Activated CD4-positive, alpha-beta T cell treated with anti-CD3 and anti-CD28 coated beads, Interleukin-2, amount 50 U/mL, for 48 hours (primary cell): Measurements from ENCODE around the gene DNAJB9.
"Not testable (repeated sequence)": the region's sequence is repeated elsewhere in the genome, so short reads cannot be mapped to it uniquely, and the experiment has no call there.

Experiments used
- DNase-seq, 2 experiments: peaks; one replicate each; pipeline ENCODE4 v3.0.0-alpha.2; 2020

The DNAJB9 gene

DNA sequence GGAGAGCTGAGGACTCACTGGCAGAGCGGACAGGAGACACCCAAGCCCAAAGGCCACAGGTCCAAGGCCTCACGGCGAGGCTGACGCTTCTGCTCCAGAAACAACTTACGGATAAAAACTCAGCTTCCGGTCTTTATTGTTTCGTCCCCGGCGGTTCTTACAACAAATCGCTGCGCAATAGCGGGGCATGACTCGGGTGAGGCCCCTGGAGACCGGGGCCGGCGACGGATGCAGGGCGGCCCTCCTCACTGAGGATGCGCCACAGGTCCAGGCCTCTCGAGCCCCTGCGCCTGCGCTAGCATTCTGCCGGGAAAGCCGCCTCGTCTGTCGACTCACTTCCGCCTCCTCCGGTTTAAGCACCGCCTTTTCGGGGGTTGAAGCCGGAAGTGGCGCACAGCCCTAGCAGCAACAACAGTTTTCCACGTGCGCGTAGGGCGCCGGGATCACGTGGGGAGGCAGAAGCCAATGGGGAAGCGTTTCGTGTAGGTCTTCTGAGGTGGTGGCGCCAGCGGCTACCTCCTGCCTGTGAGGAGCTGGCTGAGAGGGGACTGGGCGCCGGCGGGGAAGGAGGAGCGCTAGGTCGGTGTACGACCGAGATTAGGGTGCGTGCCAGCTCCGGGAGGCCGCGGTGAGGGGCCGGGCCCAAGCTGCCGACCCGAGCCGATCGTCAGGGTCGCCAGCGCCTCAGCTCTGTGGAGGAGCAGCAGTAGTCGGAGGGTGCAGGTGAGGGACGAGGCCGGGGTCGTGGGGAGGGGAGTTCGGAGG lies at the start of gene DNAJB9, which contains the start of gene THAP5:
Gene DNAJB9, plus strand, starts transcription at position 494 of the 765 bp plus-strand sequence. CDS start 1,853 bp downstream, outside the sequence.
Gene THAP5, minus strand, starts transcription at position 326 of the 765 bp plus-strand sequence. Its CDS starts 137 bp downstream, at position 189.
- peak; percentile 98 to 99 for DNase-seq

DNA sequence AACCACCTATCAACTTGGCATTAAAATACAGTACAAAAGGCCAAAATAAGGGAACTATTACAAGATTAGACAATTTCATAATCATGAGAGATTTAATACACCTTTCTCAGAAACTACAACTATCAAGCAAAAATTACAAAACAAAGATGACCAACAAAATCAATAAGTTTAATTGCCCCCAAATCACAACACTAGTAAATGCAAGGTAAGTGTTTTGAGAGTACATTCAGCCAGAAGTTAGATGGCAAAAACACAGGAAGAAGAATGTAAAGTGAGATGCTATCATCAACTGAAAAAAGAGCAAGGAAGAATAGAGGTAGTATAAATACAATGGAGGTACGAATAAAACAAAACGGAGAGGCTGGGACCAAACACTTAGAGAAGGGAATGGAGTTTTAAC lies 46.9 kb upstream of the DNAJB9 start:
- DNase-seq: no peak

DNA sequence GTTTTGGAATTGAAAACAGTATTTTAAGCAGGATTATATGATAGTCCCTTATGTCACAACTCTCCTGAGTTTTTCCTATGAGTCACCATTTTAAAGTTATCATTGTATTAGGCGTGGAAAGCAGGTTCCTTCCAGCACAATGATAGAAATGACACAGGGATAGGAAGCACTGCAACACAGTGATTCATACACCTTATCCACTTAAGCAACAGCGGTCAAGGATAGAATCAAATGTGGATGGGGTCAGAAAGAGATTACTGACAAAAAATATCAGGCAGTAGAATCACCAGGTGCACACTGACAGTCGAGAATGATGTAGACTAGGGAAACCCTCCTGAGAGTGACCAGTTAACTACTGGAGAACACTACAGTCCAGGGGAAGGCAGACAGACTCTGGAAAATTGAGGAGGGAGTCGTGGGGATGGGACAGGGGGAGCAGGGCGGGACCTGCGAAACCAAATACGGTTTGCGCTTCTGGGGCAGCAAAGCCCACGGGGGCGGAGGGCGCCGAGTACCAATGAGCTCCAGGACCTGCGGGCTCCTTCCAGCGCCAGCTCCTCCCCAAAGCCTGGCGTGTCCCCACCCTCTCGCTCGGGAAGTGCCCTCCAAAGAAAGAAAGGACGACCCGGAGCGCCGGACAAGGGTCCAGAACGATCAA lies 44.2 kb upstream of the DNAJB9 start:
- peak in 1 of 2 experiments; percentile 66 for DNase-seq

DNA sequence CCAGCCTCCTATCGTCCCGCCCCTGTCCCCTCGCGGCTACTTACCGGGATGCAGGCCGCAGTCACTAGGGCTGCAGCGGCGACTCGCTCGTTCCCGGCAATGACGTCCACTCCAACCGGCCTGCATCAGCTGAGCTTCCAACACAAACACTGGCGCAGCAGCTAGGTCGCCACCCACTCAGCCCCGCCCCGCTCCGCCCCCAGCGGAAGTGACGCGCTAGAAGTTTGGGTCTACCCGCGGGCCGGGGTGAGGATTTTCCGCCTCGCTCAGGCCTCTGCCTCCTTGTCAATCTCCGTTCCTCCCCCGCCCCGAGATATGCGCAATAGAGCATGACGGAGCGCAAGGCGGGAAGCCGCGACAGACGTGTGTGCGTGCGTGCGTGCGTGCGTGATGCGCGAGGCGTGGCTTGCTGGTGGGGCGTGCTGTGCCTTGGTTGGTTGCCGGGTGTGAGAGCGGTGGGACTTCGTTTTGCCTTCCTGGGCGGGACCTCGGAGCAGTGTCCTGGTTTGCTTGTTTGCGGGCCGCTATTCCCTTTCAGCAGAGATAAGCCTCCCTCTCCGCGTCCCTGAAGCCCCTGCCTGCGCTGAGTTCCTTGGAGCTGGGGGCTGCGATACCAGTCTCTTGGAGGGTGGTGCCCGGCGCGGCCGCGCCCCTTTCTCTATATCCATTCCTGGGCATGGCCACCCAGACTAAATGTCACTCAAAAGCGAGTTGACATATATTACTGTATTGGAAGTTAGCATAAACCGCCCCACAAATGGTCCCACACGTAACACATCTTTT lies 43.5 kb upstream of the DNAJB9 start, which contains the start of gene PNPLA8:
Gene PNPLA8, minus strand, starts transcription at position 151 of the 783 bp plus-strand sequence. CDS start 10,644 bp downstream, outside the sequence.
- peak; percentile 100 for DNase-seq

DNA sequence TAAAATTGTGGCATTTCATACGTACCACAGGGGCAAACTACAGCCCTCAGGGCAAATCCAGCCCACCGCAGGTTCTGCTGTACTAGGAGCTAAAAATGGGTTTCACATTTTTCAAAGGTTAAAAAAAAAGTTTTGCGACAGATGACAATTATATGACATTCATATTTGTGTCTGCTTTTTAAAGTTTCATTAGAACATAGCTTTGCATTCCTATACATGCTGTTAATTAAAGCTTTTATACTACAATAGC lies 43.0 kb upstream of the DNAJB9 start:
- DNase-seq: no peak

- no peak for DNase-seq
These were observed 41.4 kb upstream of the DNAJB9 start for GRCh38 chr7:108528183-108528712.

GRCh38 chr7:108529341-108529740 lies 40.3 kb upstream of the DNAJB9 start:
- no peak for DNase-seq

- DNase-seq: no peak
These were observed 36.0 kb upstream of the DNAJB9 start for GRCh38 chr7:108533712-108534111.

DNA sequence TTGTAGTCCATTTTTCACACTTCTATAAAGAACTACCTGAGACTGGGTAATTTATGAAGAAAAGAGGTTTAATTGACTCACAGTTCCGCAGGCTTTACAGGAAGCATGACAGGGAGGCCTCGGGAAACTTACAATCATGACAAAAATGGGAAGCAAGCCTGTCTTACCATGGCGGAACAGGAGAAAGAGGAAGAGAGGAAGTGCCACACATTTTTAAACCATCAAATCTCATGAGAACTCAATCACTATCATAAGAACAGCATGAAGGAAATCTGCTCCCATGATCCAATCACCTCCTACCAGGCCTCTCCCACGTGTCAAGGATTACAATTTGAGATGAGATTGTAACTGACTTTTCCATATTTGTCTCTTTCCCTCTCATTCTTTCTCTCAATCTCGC lies 34.4 kb upstream of the DNAJB9 start:
- DNase-seq: no peak

DNA sequence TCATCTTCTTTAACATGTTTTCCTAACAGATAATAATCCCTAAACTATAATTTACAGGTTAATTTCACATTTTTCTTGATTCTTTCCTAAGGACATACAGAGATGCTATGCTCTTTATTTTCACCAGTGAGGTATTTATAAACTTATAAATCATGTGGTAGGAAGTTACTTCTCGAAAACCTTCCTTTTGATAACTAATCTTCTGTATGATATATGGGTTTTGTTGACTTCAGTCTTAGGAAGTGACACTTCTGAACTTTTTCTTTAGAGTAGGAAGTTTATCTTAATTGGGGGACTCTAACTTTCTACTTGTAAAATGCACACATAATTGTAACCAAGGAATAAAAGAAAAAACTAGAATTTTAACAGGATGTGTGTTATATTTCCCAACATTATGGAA lies 33.9 kb upstream of the DNAJB9 start:
- DNase-seq: no peak

GRCh38 chr7:108537229-108537628 lies 32.4 kb upstream of the DNAJB9 start:
- no peak for DNase-seq

GRCh38 chr7:108538236-108538635 lies 31.4 kb upstream of the DNAJB9 start:
- not testable (repeated sequence) for DNase-seq

DNA sequence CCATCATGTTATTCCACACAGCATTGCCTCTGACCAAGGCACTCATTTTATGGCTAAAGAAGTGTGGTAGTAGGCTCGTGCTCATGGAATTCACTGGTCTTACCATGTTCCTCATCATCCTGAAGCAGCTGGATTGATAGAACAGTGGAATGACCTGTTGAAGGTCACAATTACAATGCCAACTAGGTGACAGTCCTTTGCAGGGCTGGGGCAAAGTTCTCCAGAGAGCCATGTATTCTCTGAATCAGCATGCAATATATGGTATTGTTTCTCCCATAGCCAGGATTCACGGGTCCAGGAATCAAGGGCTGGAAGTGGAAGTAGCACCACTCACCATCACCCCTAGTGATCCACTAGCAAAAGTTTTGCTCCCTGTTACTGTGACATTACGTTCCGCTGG lies 31.0 kb upstream of the DNAJB9 start:
- not testable (repeated sequence) for DNase-seq

DNA sequence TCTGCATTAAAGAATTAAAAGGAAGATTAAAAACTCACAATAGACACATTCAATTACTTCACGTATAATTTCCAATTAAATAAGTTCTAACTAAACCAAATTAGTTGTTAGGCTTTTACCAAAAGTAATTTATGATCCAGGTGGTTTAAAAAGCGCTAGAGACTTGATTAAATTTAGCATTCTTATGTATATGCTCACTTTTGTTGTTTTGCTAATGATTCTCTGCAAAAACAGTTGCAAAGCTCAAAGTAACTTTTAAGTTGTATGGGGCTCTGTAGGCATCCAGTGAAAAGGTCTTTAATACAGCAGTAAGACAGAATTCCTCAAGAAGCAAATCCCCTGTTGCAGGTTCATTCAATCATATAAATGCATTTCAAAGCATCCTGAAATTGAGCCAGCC lies 28.2 kb upstream of the DNAJB9 start:
- DNase-seq: no peak

- DNase-seq: not testable (repeated sequence)
These were observed 21.4 kb upstream of the DNAJB9 start for GRCh38 chr7:108548141-108548896.

- not testable (repeated sequence) for DNase-seq
These were observed 13.0 kb upstream of the DNAJB9 start for GRCh38 chr7:108556665-108557064.

- no peak for DNase-seq
These were observed 12.5 kb upstream of the DNAJB9 start for GRCh38 chr7:108557191-108557590.

- DNase-seq: no peak
These were observed 12.1 kb upstream of the DNAJB9 start for GRCh38 chr7:108557617-108558016.

DNA sequence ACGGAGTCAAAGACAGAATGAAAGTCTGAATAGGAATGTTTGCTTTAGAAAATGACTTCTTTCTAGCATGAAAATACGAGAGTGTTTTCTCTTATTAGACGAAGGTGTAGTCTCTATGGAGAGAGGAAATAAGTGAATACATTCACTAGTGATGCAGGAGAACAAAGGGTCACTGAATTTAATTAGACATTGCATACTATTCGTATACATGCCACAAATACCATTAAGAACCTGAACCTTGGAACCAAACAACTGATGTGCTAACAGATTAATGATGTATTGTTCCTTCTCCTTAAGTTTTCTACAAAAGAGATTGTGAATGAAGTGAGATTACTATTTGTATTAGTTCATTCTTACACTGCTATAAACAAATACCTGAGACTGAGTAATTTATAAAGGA lies 10.4 kb upstream of the DNAJB9 start:
- no peak for DNase-seq

DNA sequence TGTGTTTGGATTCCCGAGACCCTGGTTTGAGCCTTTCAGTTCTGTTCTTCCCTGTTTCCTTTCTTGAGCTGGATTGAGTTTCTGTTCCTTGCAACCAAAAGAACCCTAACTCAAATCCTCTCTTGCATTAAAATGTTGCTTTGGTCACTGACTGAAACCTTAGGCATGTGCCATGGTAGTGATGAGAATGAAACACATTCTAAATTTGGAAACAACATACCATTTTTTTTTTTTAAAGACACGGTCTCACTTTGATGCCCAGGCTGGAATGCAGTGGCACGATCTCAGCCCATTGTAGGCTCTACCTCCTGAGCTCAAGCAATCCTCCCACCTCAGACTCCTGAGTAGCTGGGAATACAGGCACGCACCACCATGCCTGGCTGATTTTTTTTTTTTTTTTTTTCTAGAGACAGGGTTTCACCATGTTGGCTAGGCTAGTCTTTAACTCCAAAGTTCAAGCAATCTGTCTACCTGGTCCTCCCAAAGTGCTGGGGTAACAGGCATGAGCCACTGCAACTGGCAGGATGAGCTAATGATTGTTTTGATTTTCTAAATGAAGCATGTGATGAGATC lies 8.5 kb upstream of the DNAJB9 start:
- no peak for DNase-seq

- no peak for DNase-seq
These were observed 3.7 kb upstream of the DNAJB9 start for GRCh38 chr7:108565987-108566386.

DNA sequence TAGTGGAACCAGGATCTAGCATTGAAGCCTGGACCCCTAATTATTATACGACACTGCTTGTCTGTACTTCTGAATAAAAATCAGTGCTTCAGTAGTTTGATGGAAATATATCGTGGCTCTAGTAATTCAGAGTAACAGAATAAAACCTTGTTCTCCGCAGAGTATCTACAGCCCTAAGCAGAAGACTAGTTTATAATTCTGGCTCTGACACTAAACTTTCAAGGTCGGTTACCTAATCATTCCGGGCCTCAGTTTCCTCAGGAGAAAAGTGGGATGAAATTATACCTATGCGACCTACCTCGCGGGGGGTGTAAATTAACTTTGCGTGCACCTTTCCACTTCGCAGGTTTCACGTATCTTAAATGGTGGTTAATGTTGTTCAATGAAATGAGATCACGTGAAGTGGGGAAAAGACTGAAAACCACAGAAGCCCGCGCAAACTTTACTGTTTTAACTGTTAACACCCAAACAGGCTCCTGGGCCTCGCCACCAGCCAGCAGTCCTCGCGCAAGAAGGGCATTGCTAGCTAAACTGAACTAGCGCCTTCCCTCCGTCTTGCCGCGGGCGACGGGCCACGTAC lies 783 bp upstream of the DNAJB9 start:
- DNase-seq: no peak
